TTC549 (cell line): ENCODE results near the gene LDLRAP1.
A peak's percentile ranks its signal among the peaks of the same experiment; 100 is the strongest.
"Not testable (repeated sequence)": the region's sequence is repeated elsewhere in the genome, so short reads cannot be mapped to it uniquely, and the experiment has no call there.

ENCODE experiments used
- FAIRE-seq: peaks from 2 replicates; lab custom pipeline; 2012; peaks lifted over from hg19 to GRCh38; lab: Jason Lieb, UNC

LDLRAP1 gene

GRCh38 chr1:25543425-25544242, at the start of gene LDLRAP1:
TSS of gene LDLRAP1 (plus strand) at chr1:25543606. CDS start at chr1:25543699, 93 bp downstream.
- FAIRE-seq: no peak

- FAIRE-seq: no peak
Measured at GRCh38 chr1:25494952-25495351, 48.5 kb upstream of the LDLRAP1 start.

- FAIRE-seq: no peak
Measured at GRCh38 chr1:25500694-25501093, 42.7 kb upstream of the LDLRAP1 start.

- FAIRE-seq: no peak
Measured at GRCh38 chr1:25501235-25502058, 42.0 kb upstream of the LDLRAP1 start.

GRCh38 chr1:25502957-25503356, 40.4 kb upstream of the LDLRAP1 start:
- FAIRE-seq: no peak

- FAIRE-seq: no peak
Measured at GRCh38 chr1:25503551-25504426, 39.6 kb upstream of the LDLRAP1 start.

- no peak for FAIRE-seq
Measured at GRCh38 chr1:25504706-25505595, 38.5 kb upstream of the LDLRAP1 start.

- FAIRE-seq: no peak
Measured at GRCh38 chr1:25505656-25506385, 37.6 kb upstream of the LDLRAP1 start.

GRCh38 chr1:25506566-25507463, 36.6 kb upstream of the LDLRAP1 start:
- FAIRE-seq: not testable (repeated sequence)

- no peak for FAIRE-seq
Measured at GRCh38 chr1:25513666-25514065, 29.7 kb upstream of the LDLRAP1 start.

GRCh38 chr1:25515033-25515432, 28.4 kb upstream of the LDLRAP1 start:
- no peak for FAIRE-seq

- FAIRE-seq: no peak
Measured at GRCh38 chr1:25516686-25517085, 26.7 kb upstream of the LDLRAP1 start.

GRCh38 chr1:25517476-25518394, 25.7 kb upstream of the LDLRAP1 start:
- no peak for FAIRE-seq

GRCh38 chr1:25519624-25520023, 23.8 kb upstream of the LDLRAP1 start:
- FAIRE-seq: no peak

GRCh38 chr1:25520446-25521061, 22.9 kb upstream of the LDLRAP1 start:
- FAIRE-seq: peak; percentile 70

- FAIRE-seq: no peak
Measured at GRCh38 chr1:25522031-25522655, 21.3 kb upstream of the LDLRAP1 start.

- FAIRE-seq: no peak
Measured at GRCh38 chr1:25523542-25523941, 19.9 kb upstream of the LDLRAP1 start.
